Kidney glomerular epithelial cell (primary cell): ENCODE data around the gene CACNA2D1.

Experiments used
- DNase-seq: peaks from one replicate; lab custom pipeline; 2025; lab: John Stamatoyannopoulos, UW

Gene CACNA2D1

GRCh38 chr7:81983406-81983805, 460.2 kb downstream of the CACNA2D1 start:
- no peak for DNase-seq

- DNase-seq, result no peak
These were observed 470.5 kb downstream of the CACNA2D1 start for GRCh38 chr7:81973117-81973516.

- no peak for DNase-seq
These were observed 483.6 kb downstream of the CACNA2D1 start for GRCh38 chr7:81960026-81960425.

- no peak for DNase-seq
These were observed 486.1 kb downstream of the CACNA2D1 start for GRCh38 chr7:81957517-81957916.

GRCh38 chr7:81956520-81956919, 487.1 kb downstream of the CACNA2D1 start:
- DNase-seq, result no peak

GRCh38 chr7:81949306-81949705, 494.3 kb downstream of the CACNA2D1 start:
- no peak for DNase-seq

- DNase-seq, result no peak
These were observed 499.5 kb downstream of the CACNA2D1 start for GRCh38 chr7:81944058-81944457.

- no peak for DNase-seq
These were observed 506.5 kb downstream of the CACNA2D1 start for GRCh38 chr7:81937091-81937490.

- DNase-seq, result no peak
These were observed 508.8 kb downstream of the CACNA2D1 start for GRCh38 chr7:81934596-81935301.

- DNase-seq, result no peak
These were observed 510.6 kb downstream of the CACNA2D1 start for GRCh38 chr7:81932936-81933335.

GRCh38 chr7:81929386-81929785, 514.2 kb downstream of the CACNA2D1 start:
- DNase-seq, result no peak

- no peak for DNase-seq
These were observed 517.4 kb downstream of the CACNA2D1 start for GRCh38 chr7:81926154-81926553.

- DNase-seq, result no peak
These were observed 518.0 kb downstream of the CACNA2D1 start for GRCh38 chr7:81925530-81925929.

GRCh38 chr7:81924494-81924893, 519.1 kb downstream of the CACNA2D1 start:
- no peak for DNase-seq

- no peak for DNase-seq
These were observed 524.1 kb downstream of the CACNA2D1 start for GRCh38 chr7:81919494-81919893.

GRCh38 chr7:81908220-81908619, 535.4 kb downstream of the CACNA2D1 start:
- DNase-seq, result no peak

GRCh38 chr7:81903115-81903514, 540.5 kb downstream of the CACNA2D1 start:
- no peak for DNase-seq

GRCh38 chr7:81902536-81902935, 541.0 kb downstream of the CACNA2D1 start:
- no peak for DNase-seq
